ENCODE data around the gene PP2D1. TPM values are rescaled to one million over a fixed set of nuclear protein-coding genes. Genes with fewer than 3 reads are reported as not detected.
"Not testable (repeated sequence)": the region's sequence is repeated elsewhere in the genome, so short reads cannot be mapped to it uniquely, and the experiment has no call there.

Gene PP2D1
- polyA plus RNA-seq, 2 of the 4 experiments (the other 2 are of a cell fraction): not detected

- POLR2A ChIA-PET; H3K9me3 ChIP-seq; H3K4me2 ChIP-seq; H3K27ac ChIP-seq; DNase-seq (ENCODE audit: low read depth in 1 of 2, low spot score in 1 of 2); H3K4me1 ChIP-seq; H3K4me3 ChIP-seq; ATAC-seq; FAIRE-seq; CTCF ChIA-PET: not testable (repeated sequence)
- WGBS (ENCODE audit: missing lambda C conversion rate): 93% methylated on average over 7 of the region's 7 CpGs
Measured at GRCh38 chr3:20031939-20032338, 19.9 kb upstream of the PP2D1 start.

DNA sequence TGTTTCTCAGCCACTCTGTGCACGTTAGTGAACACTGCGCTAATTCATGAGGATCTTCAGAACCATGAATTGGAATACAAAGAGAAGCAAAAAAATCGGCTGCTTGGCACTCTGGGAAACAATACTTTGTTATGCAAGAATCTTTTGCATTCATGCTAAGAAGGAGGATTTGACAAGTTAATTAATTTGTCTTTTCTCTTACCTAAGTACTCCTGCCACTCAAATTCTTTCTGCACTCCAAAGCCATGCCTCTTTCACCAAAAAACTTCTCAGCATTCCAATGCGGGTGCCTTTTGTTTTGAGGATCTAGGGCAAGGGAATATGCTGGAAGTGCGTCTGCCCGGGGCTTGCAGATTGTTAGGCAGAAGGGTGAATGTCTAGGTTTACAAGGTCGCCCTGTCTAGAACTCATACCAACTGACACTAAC lies 16.9 kb upstream of the PP2D1 start:
- DNase-seq (ENCODE audit: low read depth in 1 of 2, low spot score in 1 of 2): no peak
- ChIA-PET CTCF (interaction anchor here (0.6 to 2.3 kb wide), 2 partner anchors 12 to 18 kb away, joined by 3 to 8 read pairs; partner anchors contain the start of gene KAT2B), POLR2A (no interaction called here)
- Histone ChIP-seq H3K4me1 (no peaks in the 10 kb centered on the region), H3K4me3 (no peak overlapping the region), H3K4me2 (no peak overlapping the region), H3K27ac (no peak overlapping the region), H3K9me3 (no peaks in the 10 kb centered on the region)
- 84% methylated on average over 7 of the region's 7 CpGs for WGBS (ENCODE audit: missing lambda C conversion rate)
- FAIRE-seq: no peak
- TF ChIP-seq EHF (CRISPR knock-in tag; IDR thresholded peaks at IDR 0.05) (no peak), HOXB5 (CRISPR knock-in tag; IDR thresholded peaks at IDR 0.05) (no peak), PHF8 (IDR thresholded peaks at IDR 0.05; ENCODE audit: borderline replicate concordance, low read depth) (no peak), RARB (CRISPR knock-in tag; IDR thresholded peaks at IDR 0.05) (no peak), ZSCAN20 (CRISPR knock-in tag; IDR thresholded peaks at IDR 0.05) (no peak), BHLHE40 (IDR thresholded peaks at IDR 0.05; ENCODE audit: low read depth, low read length) (no peak), HMGXB4 (CRISPR knock-in tag; IDR thresholded peaks at IDR 0.05; ENCODE audit: borderline replicate concordance) (no peak), RNF2 (IDR thresholded peaks at IDR 0.05; ENCODE audit: borderline replicate concordance, low read depth) (no peak), CBX2 (IDR thresholded peaks at IDR 0.05; ENCODE audit: borderline replicate concordance, low read depth) (no peak), RCOR1 (IDR thresholded peaks at IDR 0.05; ENCODE audit: low read depth, low read length) (no peak), NR3C1 (IDR thresholded peaks at IDR 0.05) (no peak), GATA3 (IDR thresholded peaks at IDR 0.05; ENCODE audit: borderline replicate concordance) (no peak), TFCP2L1 (CRISPR knock-in tag; IDR thresholded peaks at IDR 0.05) (no peak), NFE2L2 (conservative IDR thresholded peaks at IDR 0.05; ENCODE audit: low read length) (no peak), FOSL2 (IDR thresholded peaks at IDR 0.05) (no peak), FOSL2 (CRISPR knock-in tag; IDR thresholded peaks at IDR 0.05) (no peak), KDM1A (IDR thresholded peaks at IDR 0.05; ENCODE audit: low read depth) (no peak), CTCF (IDR thresholded peaks at IDR 0.05) (no peak)
- no peak for ATAC-seq

- TF ChIP-seq KDM5A (IDR thresholded peaks at IDR 0.05): no peak
- TF ChIP-seq HOXA7 (CRISPR knock-in tag; IDR thresholded peaks at IDR 0.05): no peak
- no peak for TF ChIP-seq HEYL (CRISPR knock-in tag; IDR thresholded peaks at IDR 0.05)
- no peak for TF ChIP-seq REST (IDR thresholded peaks at IDR 0.05)
- no peak for TF ChIP-seq CBX2 (IDR thresholded peaks at IDR 0.05; ENCODE audit: borderline replicate concordance, low read depth)
- TF ChIP-seq RAD21 (conservative IDR thresholded peaks at IDR 0.05 in 1 of 2, IDR thresholded peaks at IDR 0.05 in 1 of 2): no peak
- no peak for TF ChIP-seq ZNF302 (CRISPR knock-in tag; IDR thresholded peaks at IDR 0.05)
- TF ChIP-seq RARB (CRISPR knock-in tag; IDR thresholded peaks at IDR 0.05): no peak
- TF ChIP-seq HDAC2 (IDR thresholded peaks at IDR 0.05): no peak
- no peak for TF ChIP-seq POLR2A (IDR thresholded peaks at IDR 0.05; ENCODE audit: low read length)
- no peak for TF ChIP-seq POLR2AphosphoS2 (conservative IDR thresholded peaks at IDR 0.05; ENCODE audit: low read length)
- TF ChIP-seq EHMT2 (IDR thresholded peaks at IDR 0.05; ENCODE audit: low read depth): no peak
- no peak for TF ChIP-seq CBX8 (IDR thresholded peaks at IDR 0.05)
- no peak for TF ChIP-seq SREBF2 (IDR thresholded peaks at IDR 0.05)
- FAIRE-seq: no peak
- ATAC-seq: no peak
- Histone ChIP-seq H3K27ac (no peak overlapping the region), H3K4me2 (no peak overlapping the region), H3K4me1 (no peaks in the 10 kb centered on the region), H3K4me3 (no peak overlapping the region), H3K9me3 (no peaks in the 10 kb centered on the region)
- POLR2A ChIA-PET: no interaction called here
- no peak for DNase-seq (ENCODE audit: low read depth in 1 of 2, low spot score in 1 of 2)
- 89% methylated on average over 4 of the region's 4 CpGs for WGBS (ENCODE audit: missing lambda C conversion rate)
- CTCF ChIA-PET: interaction anchor here (1.2 to 1.4 kb wide), 3 partner anchors 9 to 13 kb away, joined by 3 to 5 read pairs (median 4); partner anchors contain the start of gene KAT2B
Measured at GRCh38 chr3:20027136-20027535, 15.1 kb upstream of the PP2D1 start.
